ENCODE measurements around the gene DPEP3. TPM values are rescaled to one million over a fixed set of nuclear protein-coding genes. Genes with fewer than 3 reads are reported as not detected.

Gene DPEP3
- total and polyA plus RNA-seq, 10 of the 15 experiments (the other 5 are each of a cell fraction or from before 2014, with no cell fraction given) = not detected

DNA sequence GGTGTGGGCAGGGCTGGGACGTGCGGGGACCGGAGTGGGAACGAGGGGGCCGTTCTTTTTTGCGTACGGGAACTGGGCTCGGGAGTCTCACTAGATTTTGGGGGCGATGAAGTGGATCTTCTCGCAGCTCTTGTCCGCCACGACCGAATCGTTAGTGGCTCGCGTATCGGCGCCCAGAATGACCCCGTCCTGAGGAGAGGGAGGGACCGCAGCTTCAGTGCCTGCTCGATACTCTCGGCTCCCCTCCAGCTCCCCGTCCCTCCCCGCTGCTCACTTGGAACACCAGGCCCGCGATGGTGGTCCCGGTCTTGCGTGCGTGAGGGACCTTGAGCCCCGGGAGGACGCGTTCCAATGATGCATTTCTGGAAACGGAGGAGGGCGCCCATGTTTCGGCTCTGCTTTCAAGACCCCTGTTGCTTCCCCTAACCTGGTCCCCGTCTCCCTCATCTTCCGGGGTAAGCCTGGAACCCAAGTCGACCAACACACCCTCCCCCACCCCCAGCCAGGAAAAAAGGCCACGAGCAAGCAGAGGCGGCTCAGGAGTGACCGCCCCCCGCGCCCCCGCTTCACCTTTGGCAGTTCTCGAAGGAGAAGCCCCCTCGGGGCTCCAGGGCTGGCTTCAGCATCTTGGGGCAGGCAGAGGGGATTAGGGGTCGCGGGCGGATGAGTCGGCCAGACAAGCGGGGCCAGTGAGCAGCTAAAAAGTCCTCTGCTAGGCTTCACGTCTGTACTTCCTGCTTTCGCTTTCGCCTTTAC is 44.0 kb downstream of the DPEP3 start, which contains the start of gene PSMB10:
Gene PSMB10 (minus strand): TSS at position 727 of the 756 bp plus-strand sequence. CDS start 101 bp downstream, at position 626.
- Histone ChIP-seq H2AFZ (ENCODE audit: control insufficient read depth, low read depth, low read length) (no peak within 1 kb of the TSS; the same call in 1 of the 2 replicates), H3K4me3 (peak within 1 kb of the TSS; percentile 89), H3K36me3 (ENCODE audit: control insufficient read depth in 2 of 2, insufficient read depth in 2 of 2, low read length in 1 of 2) (peaks cover 21 to 23% of the 10 kb centered on the region in 2 experiments), H3K79me2 (ENCODE audit: control insufficient read depth, insufficient read depth, low read length) (peaks cover 31% of the 10 kb centered on the region), H3K9ac (ENCODE audit: control insufficient read depth, insufficient read depth, low read length) (peak within 1 kb of the TSS; percentile 94), H3K4me2 (ENCODE audit: control insufficient read depth, insufficient read depth) (peak within 1 kb of the TSS; percentile 82), H4K20me1 (ENCODE audit: control insufficient read depth, insufficient read depth) (no peaks in the 10 kb centered on the region), H3K27ac (ENCODE audit: control insufficient read depth, insufficient read depth) (peak within 1 kb of the TSS; percentile 98), H3K9me3 (replicated peaks; ENCODE audit: control insufficient read depth, insufficient read depth, low read length) (no peaks in the 10 kb centered on the region), H3K27me3 (replicated peaks in 1 of 2; ENCODE audit: control insufficient read depth in 2 of 2, insufficient read depth in 2 of 2, low read length in 1 of 2) (no peaks in the 10 kb centered on the region), H3K4me1 (ENCODE audit: control insufficient read depth, insufficient read depth, low read length) (peaks cover 12% of the 10 kb centered on the region)
- SMC1A ChIA-PET (ENCODE audit: uncharacterized antibody, unreplicated experiment) = interaction anchor here (0.9 to 2.0 kb wide), 12 partner anchors 10 to 266 kb away, joined by 3 to 6 read pairs (median 3); partner anchors contain the start of genes NFATC3 and NUTF2
- in situ Hi-C loops (cut with MboI) = no loop called here
- BruUV-seq (replicated peaks) = TSS peak; percentile 92
- no peak for DNase-seq (ENCODE audit: low read depth, low spot score)
- ATAC-seq = peak; percentile 45
- intact Hi-C loops (cut with micrococcal nuclease; ENCODE audit: unreplicated experiment) = loop anchor here (2.0 to 5.0 kb wide), 2 partner anchors 90 to 106 kb away; partner anchors contain the start of genes CENPT and NUTF2
- peak; percentile 97 for FAIRE-seq
- POLR2A ChIA-PET = interaction anchor here (0.5 to 3.4 kb wide), 20 partner anchors 8 to 455 kb away, joined by 3 to 16 read pairs (median 3); partner anchors contain the start of genes ACD, ATP6V0D1, CTCF and LCAT
- 1% methylated on average over 51 of the region's 54 CpGs for WGBS (ENCODE audit: insufficient coverage, insufficient replicate concordance, low lambda C conversion rate, missing lambda C conversion rate)
- CTCF ChIA-PET = interaction anchor here (0.6 to 3.5 kb wide), 19 partner anchors 8 to 415 kb away, joined by 3 to 15 read pairs (median 3); partner anchors contain the start of gene NRN1L
- RAD21 ChIA-PET (ENCODE audit: unreplicated experiment) = interaction anchor here (0.7 to 1.7 kb wide), 22 partner anchors 26 to 455 kb away, joined by 3 to 10 read pairs (median 3); partner anchors contain the start of genes ATP6V0D1, DDX28, DUS2 and EDC4
- TF ChIP-seq CBX3 (IDR thresholded peaks at IDR 0.05; ENCODE audit: borderline replicate concordance, low read depth) = no peak
- 0 out of 2 replicates have a peak, but pooled peaks have one; percentile 37 for TF ChIP-seq STAT1 (conservative IDR thresholded peaks at IDR 0.05)
- 0 out of 2 replicates have a peak, but pooled peaks have one; percentile 7 for TF ChIP-seq YY1 (IDR thresholded peaks at IDR 0.05; ENCODE audit: low read depth, low read length)
- peak; percentile 66; the same call in 1 of the 2 replicates for TF ChIP-seq POLR2AphosphoS2 (IDR thresholded peaks at IDR 0.05; ENCODE audit: low read depth, low read length)
- TF ChIP-seq ZNF217 (IDR thresholded peaks at IDR 0.05) = no peak
- no peak for TF ChIP-seq TCF7 (IDR thresholded peaks at IDR 0.05; ENCODE audit: borderline replicate concordance)
- no peak; the same call in none of the 2 replicates for TF ChIP-seq SMAD5 (IDR thresholded peaks at IDR 0.05; ENCODE audit: low read depth)
- TF ChIP-seq HDAC2 (IDR thresholded peaks at IDR 0.05) = no peak
- no peak for TF ChIP-seq MTA2 (IDR thresholded peaks at IDR 0.05; ENCODE audit: low read depth)
- peak; percentile 33; the same call in 1 of the 2 replicates for TF ChIP-seq MTA3 (IDR thresholded peaks at IDR 0.05; ENCODE audit: borderline replicate concordance, low read length)
- TF ChIP-seq CREM (IDR thresholded peaks at IDR 0.05; ENCODE audit: low read depth) = peak; percentile 52; the same call in 1 of the 2 replicates
- TF ChIP-seq RAD51 (IDR thresholded peaks at IDR 0.05) = no peak
- no peak for TF ChIP-seq RELA (IDR thresholded peaks at IDR 0.05; ENCODE audit: borderline replicate concordance, partially characterized antibody)
- TF ChIP-seq, protein P1, sequence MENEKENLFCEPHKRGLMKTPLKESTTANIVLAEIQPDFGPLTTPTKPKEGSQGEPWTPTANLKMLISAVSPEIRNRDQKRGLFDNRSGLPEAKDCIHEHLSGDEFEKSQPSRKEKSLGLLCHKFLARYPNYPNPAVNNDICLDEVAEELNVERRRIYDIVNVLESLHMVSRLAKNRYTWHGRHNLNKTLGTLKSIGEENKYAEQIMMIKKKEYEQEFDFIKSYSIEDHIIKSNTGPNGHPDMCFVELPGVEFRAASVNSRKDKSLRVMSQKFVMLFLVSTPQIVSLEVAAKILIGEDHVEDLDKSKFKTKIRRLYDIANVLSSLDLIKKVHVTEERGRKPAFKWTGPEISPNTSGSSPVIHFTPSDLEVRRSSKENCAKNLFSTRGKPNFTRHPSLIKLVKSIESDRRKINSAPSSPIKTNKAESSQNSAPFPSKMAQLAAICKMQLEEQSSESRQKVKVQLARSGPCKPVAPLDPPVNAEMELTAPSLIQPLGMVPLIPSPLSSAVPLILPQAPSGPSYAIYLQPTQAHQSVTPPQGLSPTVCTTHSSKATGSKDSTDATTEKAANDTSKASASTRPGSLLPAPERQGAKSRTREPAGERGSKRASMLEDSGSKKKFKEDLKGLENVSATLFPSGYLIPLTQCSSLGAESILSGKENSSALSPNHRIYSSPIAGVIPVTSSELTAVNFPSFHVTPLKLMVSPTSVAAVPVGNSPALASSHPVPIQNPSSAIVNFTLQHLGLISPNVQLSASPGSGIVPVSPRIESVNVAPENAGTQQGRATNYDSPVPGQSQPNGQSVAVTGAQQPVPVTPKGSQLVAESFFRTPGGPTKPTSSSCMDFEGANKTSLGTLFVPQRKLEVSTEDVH (IDR thresholded peaks at IDR 0.05; ENCODE audit: low read depth, partially characterized antibody) = peak; percentile 33
- TF ChIP-seq, protein P2, sequence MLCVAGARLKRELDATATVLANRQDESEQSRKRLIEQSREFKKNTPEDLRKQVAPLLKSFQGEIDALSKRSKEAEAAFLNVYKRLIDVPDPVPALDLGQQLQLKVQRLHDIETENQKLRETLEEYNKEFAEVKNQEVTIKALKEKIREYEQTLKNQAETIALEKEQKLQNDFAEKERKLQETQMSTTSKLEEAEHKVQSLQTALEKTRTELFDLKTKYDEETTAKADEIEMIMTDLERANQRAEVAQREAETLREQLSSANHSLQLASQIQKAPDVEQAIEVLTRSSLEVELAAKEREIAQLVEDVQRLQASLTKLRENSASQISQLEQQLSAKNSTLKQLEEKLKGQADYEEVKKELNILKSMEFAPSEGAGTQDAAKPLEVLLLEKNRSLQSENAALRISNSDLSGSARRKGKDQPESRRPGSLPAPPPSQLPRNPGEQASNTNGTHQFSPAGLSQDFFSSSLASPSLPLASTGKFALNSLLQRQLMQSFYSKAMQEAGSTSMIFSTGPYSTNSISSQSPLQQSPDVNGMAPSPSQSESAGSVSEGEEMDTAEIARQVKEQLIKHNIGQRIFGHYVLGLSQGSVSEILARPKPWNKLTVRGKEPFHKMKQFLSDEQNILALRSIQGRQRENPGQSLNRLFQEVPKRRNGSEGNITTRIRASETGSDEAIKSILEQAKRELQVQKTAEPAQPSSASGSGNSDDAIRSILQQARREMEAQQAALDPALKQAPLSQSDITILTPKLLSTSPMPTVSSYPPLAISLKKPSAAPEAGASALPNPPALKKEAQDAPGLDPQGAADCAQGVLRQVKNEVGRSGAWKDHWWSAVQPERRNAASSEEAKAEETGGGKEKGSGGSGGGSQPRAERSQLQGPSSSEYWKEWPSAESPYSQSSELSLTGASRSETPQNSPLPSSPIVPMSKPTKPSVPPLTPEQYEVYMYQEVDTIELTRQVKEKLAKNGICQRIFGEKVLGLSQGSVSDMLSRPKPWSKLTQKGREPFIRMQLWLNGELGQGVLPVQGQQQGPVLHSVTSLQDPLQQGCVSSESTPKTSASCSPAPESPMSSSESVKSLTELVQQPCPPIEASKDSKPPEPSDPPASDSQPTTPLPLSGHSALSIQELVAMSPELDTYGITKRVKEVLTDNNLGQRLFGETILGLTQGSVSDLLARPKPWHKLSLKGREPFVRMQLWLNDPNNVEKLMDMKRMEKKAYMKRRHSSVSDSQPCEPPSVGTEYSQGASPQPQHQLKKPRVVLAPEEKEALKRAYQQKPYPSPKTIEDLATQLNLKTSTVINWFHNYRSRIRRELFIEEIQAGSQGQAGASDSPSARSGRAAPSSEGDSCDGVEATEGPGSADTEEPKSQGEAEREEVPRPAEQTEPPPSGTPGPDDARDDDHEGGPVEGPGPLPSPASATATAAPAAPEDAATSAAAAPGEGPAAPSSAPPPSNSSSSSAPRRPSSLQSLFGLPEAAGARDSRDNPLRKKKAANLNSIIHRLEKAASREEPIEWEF (IDR thresholded peaks at IDR 0.05; ENCODE audit: insufficient replicate concordance, low read depth, low read length) = no peak
- no peak for TF ChIP-seq SUZ12 (IDR thresholded peaks at IDR 0.05; ENCODE audit: unreplicated experiment)

Measured in GM12878 (cell line).